HCT116 (cell line): ENCODE data around the gene ITPR1. TPM values are rescaled to one million over a fixed set of nuclear protein-coding genes. Genes with fewer than 3 reads are reported as not detected.

Experiments used
- ATAC-seq: fragments of 200-7000 bp; cut with Tn5 transposase; 2 replicates; pipeline ENCODE4 v1.9.1; 2020; ENCODE audit warnings: mild to moderate bottlenecking, moderate library complexity
- BruUV-seq: library from RNA; stranded (reverse); fragments of 400-500 nt; replicated peaks from 2 replicates; lab custom pipeline; 2021; lab: Mats Ljungman, UMichigan
- CTCF ChIA-PET: fragments of 300-600 bp; sonication (Branson Sonifier 250); formaldehyde crosslinking; loops from one replicate; lab custom pipeline; 2021; ENCODE audit warnings: antibody characterized with exemption; lab: Charles Lee
- POLR2A ChIA-PET: fragments of 300-600, 350-600 bp; sonication (Branson Sonifier 250); formaldehyde crosslinking; loops from one replicate; lab custom pipeline; 2021; ENCODE audit warnings: antibody characterized with exemption; lab: Charles Lee
- RAD21 ChIA-PET, 2 experiments: fragments of 300-600 bp; sonication (Branson Sonifier 250); formaldehyde crosslinking; loops; one replicate each; lab custom pipeline; 2023; ENCODE audit warnings: low total read pairs in 2 of 2; ENCODE audit not compliant: uncharacterized antibody in 2 of 2, unreplicated experiment in 2 of 2, low non-redundant PET in 1 of 2; lab: Charles Lee
- DNase-seq: peaks from one replicate; pipeline ENCODE4 v3.0.0-alpha.2; 2010; ENCODE audit warnings: low read depth, low spot score
- H2AFZ ChIP-seq: fragments of 200-600 bp; shearing (Covaris generic), sonication (generic); 2 replicates; pipeline ENCODE4 v1.6.1; 2017; ENCODE audit warnings: low read depth, mixed run types, mixed read lengths, antibody characterized with exemption, low read length; ENCODE audit not compliant: poor library complexity, severe bottlenecking
- H3K27ac ChIP-seq: 2 replicates; pipeline ENCODE4 v1.5.1; 2012; ENCODE audit warnings: low read depth, low read length
- H3K27me3 ChIP-seq: fragments of 200-600 bp; sonication (generic); 2 replicates; pipeline ENCODE4 v1.6.1; 2016; ENCODE audit warnings: mixed run types, low read length, mixed read lengths; ENCODE audit not compliant: insufficient read depth
- H3K36me3 ChIP-seq, 2 experiments: fragments of 200-500 bp in 1 of 2; fragments of 200-600 bp in 1 of 2; sonication (Bioruptor generic) in 1 of 2; sonication (generic) in 1 of 2; 2 replicates each; pipeline versions ENCODE4 v1.5.1 to v1.6.1; 2014 to 2016; ENCODE audit warnings: low read length in 2 of 2, inconsistent platforms in 1 of 2, mixed read lengths in 1 of 2, mixed run types in 1 of 2; ENCODE audit not compliant: insufficient read depth in 2 of 2, control insufficient read depth in 1 of 2
- H3K4me1 ChIP-seq, 2 experiments: fragments of 200-600 bp in 1 of 2; sonication (generic) in 1 of 2; 2 replicates each; pipeline versions ENCODE4 v1.5.1 to v1.6.1; 2012 to 2017; ENCODE audit warnings: low read length in 2 of 2, inconsistent platforms in 1 of 2, mild to moderate bottlenecking in 1 of 2, mixed read lengths in 1 of 2, mixed run types in 1 of 2, moderate library complexity in 1 of 2; ENCODE audit not compliant: insufficient read depth in 2 of 2, control insufficient read depth in 1 of 2
- H3K4me2 ChIP-seq: fragments of 200-600 bp; sonication (generic); 2 replicates; pipeline ENCODE4 v1.6.1; 2017; ENCODE audit warnings: mixed run types, low read length, mixed read lengths
- H3K4me3 ChIP-seq, 2 experiments: fragments of 200-600 bp in 1 of 2; sonication (generic) in 1 of 2; replicated peaks in 1 of 2; 2 replicates each; pipeline ENCODE4 v1.5.1; 2011 to 2016; ENCODE audit warnings: low read length in 2 of 2, control low read depth in 1 of 2, low read depth in 1 of 2, mild to moderate bottlenecking in 1 of 2, mixed read lengths in 1 of 2, mixed run types in 1 of 2
- H3K79me2 ChIP-seq: fragments of 200-600 bp; sonication (generic); 2 replicates; pipeline ENCODE4 v1.6.1; 2017; ENCODE audit warnings: mild to moderate bottlenecking, mixed run types, low read length, moderate library complexity, mixed read lengths; ENCODE audit not compliant: insufficient read depth
- H3K9ac ChIP-seq: fragments of 200-600 bp; sonication (generic); 2 replicates; pipeline ENCODE4 v1.6.1; 2016; ENCODE audit warnings: low read length, mixed read lengths
- H3K9me2 ChIP-seq: fragments of 200-600 bp; sonication (generic), shearing (Covaris generic); 2 replicates; pipeline ENCODE4 v1.6.1; 2017; ENCODE audit warnings: mixed run types, mild to moderate bottlenecking, moderate library complexity; ENCODE audit not compliant: insufficient read depth
- H3K9me3 ChIP-seq, 2 experiments: fragments of 200-500 bp in 1 of 2; fragments of 200-600 bp in 1 of 2; sonication (Bioruptor generic) in 1 of 2; sonication (generic) in 1 of 2; 2 replicates each; pipeline ENCODE4 v1.6.1; 2014 to 2017; ENCODE audit warnings: low read length in 2 of 2, mixed read lengths in 2 of 2, inconsistent platforms in 1 of 2, low read depth in 1 of 2, mild to moderate bottlenecking in 1 of 2, mixed run types in 1 of 2, moderate library complexity in 1 of 2; ENCODE audit not compliant: control insufficient read depth in 1 of 2, insufficient read depth in 1 of 2
- H4K20me1 ChIP-seq: fragments of 200-600 bp; sonication (generic), shearing (Covaris generic); 2 replicates; pipeline ENCODE4 v1.6.1; 2017; ENCODE audit warnings: mixed run types, mild to moderate bottlenecking, moderate library complexity; ENCODE audit not compliant: insufficient read depth
- CBX3 ChIP-seq: IDR thresholded peaks from 2 replicates; pipeline ENCODE4 v1.6.1; 2012; ENCODE audit warnings: low read depth
- CEBPB ChIP-seq: IDR thresholded peaks from 2 replicates; pipeline ENCODE4 v1.6.1; 2012; ENCODE audit warnings: low read depth
- EGR1 ChIP-seq: IDR thresholded peaks from 2 replicates; pipeline ENCODE4 v1.6.1; 2012; ENCODE audit warnings: low read depth
- ELF1 ChIP-seq: IDR thresholded peaks from 2 replicates; pipeline ENCODE4 v1.6.1; 2012; ENCODE audit warnings: low read depth, borderline replicate concordance
- EZH2 ChIP-seq: fragments of 200-600 bp; sonication (generic); IDR thresholded peaks from 2 replicates; pipeline ENCODE4 v1.6.1; 2017; ENCODE audit warnings: antibody characterized with exemption, mixed run types
- EZH2phosphoT487 ChIP-seq: fragments of 200-600 bp; IDR thresholded peaks from 2 replicates; pipeline ENCODE4 v1.6.1; 2018; ENCODE audit warnings: antibody characterized with exemption, borderline replicate concordance
- FOSL1 ChIP-seq: IDR thresholded peaks from 2 replicates; pipeline ENCODE4 v1.6.1; 2012; ENCODE audit warnings: low read depth
- JUND ChIP-seq: IDR thresholded peaks from 2 replicates; pipeline ENCODE4 v1.6.1; 2012
- MAX ChIP-seq: IDR thresholded peaks from 2 replicates; pipeline ENCODE4 v1.6.1; 2012
- POLR2A ChIP-seq: IDR thresholded peaks from 2 replicates; pipeline ENCODE4 v1.7.0; 2011; ENCODE audit warnings: borderline replicate concordance; ENCODE audit not compliant: insufficient read depth, insufficient read length; ENCODE audit errors: extremely low read depth
- POLR2AphosphoS5 ChIP-seq: IDR thresholded peaks from 2 replicates; pipeline ENCODE4 v1.6.1; 2011; ENCODE audit warnings: mild to moderate bottlenecking, low read depth, low read length, moderate library complexity
- SIN3A ChIP-seq: IDR thresholded peaks from 2 replicates; pipeline ENCODE4 v1.6.1; 2012; ENCODE audit warnings: low read depth
- TCF7L2 ChIP-seq: IDR thresholded peaks from 2 replicates; pipeline ENCODE4 v1.7.0; 2011; ENCODE audit warnings: borderline replicate concordance, inconsistent platforms; ENCODE audit not compliant: insufficient read depth, insufficient read length; ENCODE audit errors: extremely low read depth
- ZNF274 ChIP-seq: fragments of 200-500 bp; sonication (Bioruptor generic); IDR thresholded peaks from 2 replicates; pipeline ENCODE4 v1.6.1; 2014; ENCODE audit warnings: mild to moderate bottlenecking, low read depth, low read length, inconsistent platforms
- intact Hi-C: fragments of 100-400 bp; cut with micrococcal nuclease; formaldehyde crosslinking; loops from 2 replicates; pipeline ENCODE4 v1.10.0; 2022
- total RNA-seq: library from RNA; stranded (reverse); gene quantifications from one replicate; pipeline ENCODE4 v1.2.1, GENCODE V29; 2021; ENCODE audit not compliant: unreplicated experiment
- TF ChIP-seq, protein P1 (sequence below), 3 experiments: fragments of 200-600 bp in 1 of 3; sonication (generic) in 1 of 3; IDR thresholded peaks in 2 of 3; conservative IDR thresholded peaks in 1 of 3; 2 replicates each; pipeline ENCODE4 v1.5.1; 2012 to 2017; ENCODE audit warnings: low read depth in 2 of 3, low read length in 2 of 3, antibody characterized with exemption in 1 of 3, borderline replicate concordance in 1 of 3, control low read depth in 1 of 3, mild to moderate bottlenecking in 1 of 3, mixed read lengths in 1 of 3, mixed run types in 1 of 3, moderate library complexity in 1 of 3; ENCODE audit not compliant: insufficient read depth in 1 of 3

ITPR1 gene
- total RNA-seq, 1 experiment from 2014 or later, result 9.2 TPM

DNA sequence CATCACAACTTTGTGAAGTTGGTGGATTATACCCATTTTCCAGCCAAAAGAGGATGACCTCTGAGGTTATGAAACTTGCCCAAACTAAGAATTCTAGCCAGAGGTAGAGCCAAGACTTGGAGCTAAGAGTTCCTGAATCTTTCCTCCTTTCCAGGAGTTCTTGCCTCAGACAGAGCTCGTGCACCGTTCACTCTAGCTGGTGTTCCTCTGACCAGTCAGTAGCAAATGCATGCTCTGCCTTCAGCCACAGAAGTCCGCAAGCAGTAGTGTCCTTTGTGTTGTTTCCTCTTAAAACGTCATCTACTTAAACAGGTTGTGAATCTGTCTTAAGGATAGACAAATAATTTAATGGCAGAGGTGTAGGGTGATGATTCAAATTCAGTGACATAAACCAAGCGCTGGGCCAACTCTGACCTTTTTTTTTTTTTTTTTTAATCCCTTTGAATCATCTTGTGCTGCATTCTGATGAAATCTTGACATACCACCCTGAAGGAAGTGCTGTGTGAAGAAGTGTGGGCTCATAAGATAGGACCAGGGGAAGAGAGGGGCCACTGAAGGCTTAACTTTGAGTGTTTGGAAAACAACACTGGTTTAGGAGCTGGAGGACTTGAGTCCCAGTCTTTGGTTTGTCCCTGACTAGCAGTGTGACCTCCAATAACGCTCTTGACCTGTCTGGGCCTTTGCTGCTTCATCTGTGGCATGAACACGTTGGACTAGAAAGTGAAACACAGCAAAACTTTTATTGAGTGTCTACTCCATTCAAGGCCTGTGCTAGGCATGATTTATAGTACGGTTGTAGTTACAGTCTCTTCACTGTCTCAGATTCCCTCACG lies 53.4 kb downstream of the ITPR1 start:
- H3K4me2 ChIP-seq, result no peak overlapping the region
- TF ChIP-seq FOSL1, result no peak
- TF ChIP-seq EZH2, result no peak
- TF ChIP-seq ZNF274, result no peak
- TF ChIP-seq MAX, result no peak
- TF ChIP-seq ELF1, result no peak
- TF ChIP-seq, all 23 proteins: peak for 0
- ChIA-PET POLR2A (no interaction called here), CTCF (no interaction called here), RAD21 (no interaction called here)
- DNase-seq, result no peak
- H3K27ac ChIP-seq, result no peak overlapping the region
- intact Hi-C loops, result no loop called here
- ATAC-seq, result no peak
- H3K27me3 ChIP-seq, result peaks cover 5% of the 10 kb centered on the region; the same call in 1 of the 2 replicates
- H2AFZ ChIP-seq, result no peak overlapping the region
- no peaks in the 10 kb centered on the region for H3K4me1 ChIP-seq
- no peaks in the 10 kb centered on the region for H3K79me2 ChIP-seq
- H3K9me3 ChIP-seq, result no peaks in the 10 kb centered on the region
- H3K4me3 ChIP-seq, result no peak overlapping the region
- BruUV-seq, result no TSS peak
- H3K36me3 ChIP-seq, result no peaks in the 10 kb centered on the region
- H4K20me1 ChIP-seq, result no peaks in the 10 kb centered on the region
- no peak overlapping the region for H3K9ac ChIP-seq
- no peaks in the 10 kb centered on the region for H3K9me2 ChIP-seq

DNA sequence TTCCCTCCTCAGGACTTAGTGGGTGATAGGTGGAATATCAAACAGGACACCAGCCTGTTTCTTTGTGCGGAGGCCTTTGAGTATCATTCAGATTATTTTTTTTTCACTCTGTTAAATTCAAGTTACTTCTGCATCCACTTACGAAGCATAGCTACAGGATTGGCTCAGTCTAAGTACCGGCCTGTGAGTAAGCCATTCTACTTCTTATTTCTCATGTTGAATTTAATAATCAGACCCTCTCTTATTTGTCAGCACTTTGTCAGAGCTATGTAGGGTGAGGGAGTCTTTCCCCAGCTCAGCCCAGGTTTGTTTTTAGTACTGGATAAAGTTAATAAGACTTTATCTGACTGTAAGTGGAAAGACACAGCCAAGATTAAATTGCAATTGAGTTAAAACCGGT lies 54.7 kb downstream of the ITPR1 start:
- ChIA-PET RAD21 (no interaction called here), POLR2A (no interaction called here)
- H3K27ac ChIP-seq, result no peak overlapping the region

More for the DNA sequence above, 54.7 kb downstream of the ITPR1 start:
- no peak overlapping the region for H3K4me3 ChIP-seq
- CTCF ChIA-PET, result no interaction called here
- peaks cover 5% of the 10 kb centered on the region; the same call in 1 of the 2 replicates for H3K27me3 ChIP-seq
- no peaks in the 10 kb centered on the region for H3K36me3 ChIP-seq
- TF ChIP-seq CBX3 (no peak), EGR1 (no peak), ELF1 (no peak), JUND (no peak), TCF7L2 (no peak), POLR2A (no peak), SIN3A (no peak), EZH2phosphoT487 (no peak), POLR2AphosphoS5 (no peak), ZNF274 (no peak), CEBPB (no peak)
- TF ChIP-seq, protein P1, sequence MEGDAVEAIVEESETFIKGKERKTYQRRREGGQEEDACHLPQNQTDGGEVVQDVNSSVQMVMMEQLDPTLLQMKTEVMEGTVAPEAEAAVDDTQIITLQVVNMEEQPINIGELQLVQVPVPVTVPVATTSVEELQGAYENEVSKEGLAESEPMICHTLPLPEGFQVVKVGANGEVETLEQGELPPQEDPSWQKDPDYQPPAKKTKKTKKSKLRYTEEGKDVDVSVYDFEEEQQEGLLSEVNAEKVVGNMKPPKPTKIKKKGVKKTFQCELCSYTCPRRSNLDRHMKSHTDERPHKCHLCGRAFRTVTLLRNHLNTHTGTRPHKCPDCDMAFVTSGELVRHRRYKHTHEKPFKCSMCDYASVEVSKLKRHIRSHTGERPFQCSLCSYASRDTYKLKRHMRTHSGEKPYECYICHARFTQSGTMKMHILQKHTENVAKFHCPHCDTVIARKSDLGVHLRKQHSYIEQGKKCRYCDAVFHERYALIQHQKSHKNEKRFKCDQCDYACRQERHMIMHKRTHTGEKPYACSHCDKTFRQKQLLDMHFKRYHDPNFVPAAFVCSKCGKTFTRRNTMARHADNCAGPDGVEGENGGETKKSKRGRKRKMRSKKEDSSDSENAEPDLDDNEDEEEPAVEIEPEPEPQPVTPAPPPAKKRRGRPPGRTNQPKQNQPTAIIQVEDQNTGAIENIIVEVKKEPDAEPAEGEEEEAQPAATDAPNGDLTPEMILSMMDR (IDR thresholded peaks at IDR 0.05 in 2 of 3, conservative IDR thresholded peaks at IDR 0.05 in 1 of 3; ENCODE audit: borderline replicate concordance in 1 of 3, insufficient read depth in 1 of 3, low read depth in 2 of 3, low read length in 2 of 3), result no peak
- H3K4me2 ChIP-seq, result no peak overlapping the region
- no peaks in the 10 kb centered on the region for H4K20me1 ChIP-seq
- H3K4me1 ChIP-seq, result no peaks in the 10 kb centered on the region
- BruUV-seq, result no TSS peak
- no peaks in the 10 kb centered on the region for H3K79me2 ChIP-seq
- H2AFZ ChIP-seq, result no peak overlapping the region
- intact Hi-C loops, result no loop called here
- H3K9me3 ChIP-seq, result no peaks in the 10 kb centered on the region
- no peaks in the 10 kb centered on the region for H3K9me2 ChIP-seq
- ATAC-seq (no peak), DNase-seq (no peak)
- H3K9ac ChIP-seq, result no peak overlapping the region
